Measurements from ENCODE around the gene SRL. TPM values are rescaled to one million over a fixed set of nuclear protein-coding genes. Genes with fewer than 3 reads are reported as not detected.

SRL gene
- total and polyA plus RNA-seq, 2 of the 8 experiments (the other 6 are each of a cell fraction or from before 2014, with no cell fraction given): 0.05 TPM; not detected in 1

GRCh38 chr16:4190712-4191333, 51.1 kb downstream of the SRL start (continued):
- TF ChIP-seq POU5F1 (IDR thresholded peaks at IDR 0.05; ENCODE audit: low read depth, low read length): no peak
- TF ChIP-seq CHD7 (IDR thresholded peaks at IDR 0.05; ENCODE audit: insufficient replicate concordance, low read length): no peak
- TF ChIP-seq JUN (IDR thresholded peaks at IDR 0.05; ENCODE audit: low read depth, low read length): no peak
- TF ChIP-seq, protein P1, sequence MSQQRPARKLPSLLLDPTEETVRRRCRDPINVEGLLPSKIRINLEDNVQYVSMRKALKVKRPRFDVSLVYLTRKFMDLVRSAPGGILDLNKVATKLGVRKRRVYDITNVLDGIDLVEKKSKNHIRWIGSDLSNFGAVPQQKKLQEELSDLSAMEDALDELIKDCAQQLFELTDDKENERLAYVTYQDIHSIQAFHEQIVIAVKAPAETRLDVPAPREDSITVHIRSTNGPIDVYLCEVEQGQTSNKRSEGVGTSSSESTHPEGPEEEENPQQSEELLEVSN (IDR thresholded peaks at IDR 0.05): no peak
- no peak for TF ChIP-seq ZNF274 (IDR thresholded peaks at IDR 0.05; ENCODE audit: borderline replicate concordance, extremely low read depth, low read length)

All from H1 (cell line).